HEK293 (cell line): ENCODE results near the gene RNF32.

Experiments
- GFI1B ChIP-seq: fragments of 450-650 bp; formaldehyde crosslinking; IDR thresholded peaks from 2 replicates; pipeline ENCODE4 v1.5.1; 2016; ENCODE audit warnings: missing biosample characterization, missing genetic modification characterization
- GLIS2 ChIP-seq: fragments of 450-650 bp; formaldehyde crosslinking; IDR thresholded peaks from 2 replicates; pipeline ENCODE4 v1.5.1; 2016; ENCODE audit warnings: missing biosample characterization, missing genetic modification characterization
- KLF9 ChIP-seq: fragments of 450-650 bp; formaldehyde crosslinking; IDR thresholded peaks from 2 replicates; pipeline ENCODE4 v1.5.1; 2016; ENCODE audit warnings: missing biosample characterization, missing genetic modification characterization, low read depth
- MZF1 ChIP-seq: fragments of 450-650 bp; formaldehyde crosslinking; IDR thresholded peaks from 2 replicates; pipeline ENCODE4 v1.5.1; 2017; ENCODE audit warnings: missing biosample characterization, missing genetic modification characterization, borderline replicate concordance
- REPIN1 ChIP-seq: fragments of 450-650 bp; formaldehyde crosslinking; IDR thresholded peaks from 2 replicates; pipeline ENCODE4 v1.5.1; 2017; ENCODE audit warnings: missing biosample characterization, missing genetic modification characterization, low read depth
- SP2 ChIP-seq: fragments of 450-650 bp; formaldehyde crosslinking; IDR thresholded peaks from 2 replicates; pipeline ENCODE4 v1.5.1; 2016; ENCODE audit warnings: missing biosample characterization, missing genetic modification characterization
- ZBTB48 ChIP-seq: fragments of 450-650 bp; formaldehyde crosslinking; IDR thresholded peaks from 2 replicates; pipeline ENCODE4 v1.5.1; 2016; ENCODE audit warnings: missing biosample characterization, missing genetic modification characterization
- ZBTB8A ChIP-seq: fragments of 450-650 bp; formaldehyde crosslinking; IDR thresholded peaks from 2 replicates; pipeline ENCODE4 v1.5.1; 2016; ENCODE audit warnings: missing biosample characterization, missing genetic modification characterization
- ZEB2 ChIP-seq: fragments of 450-650 bp; formaldehyde crosslinking; IDR thresholded peaks from 2 replicates; pipeline ENCODE4 v1.5.1; 2016; ENCODE audit warnings: missing biosample characterization, missing genetic modification characterization
- ZFP3 ChIP-seq: fragments of 450-650 bp; formaldehyde crosslinking; IDR thresholded peaks from 2 replicates; pipeline ENCODE4 v1.5.1; 2016; ENCODE audit warnings: low read depth, missing biosample characterization, missing genetic modification characterization
- ZFP69B ChIP-seq: fragments of 450-650 bp; formaldehyde crosslinking; IDR thresholded peaks from 2 replicates; pipeline ENCODE4 v1.5.1; 2016; ENCODE audit warnings: missing biosample characterization, missing genetic modification characterization
- ZNF10 ChIP-seq: fragments of 450-650 bp; formaldehyde crosslinking; IDR thresholded peaks from 2 replicates; pipeline ENCODE4 v1.5.1; 2017; ENCODE audit warnings: missing biosample characterization, missing genetic modification characterization
- ZNF133 ChIP-seq: fragments of 450-650 bp; formaldehyde crosslinking; IDR thresholded peaks from 2 replicates; pipeline ENCODE4 v1.5.1; 2016; ENCODE audit warnings: missing biosample characterization, missing genetic modification characterization
- ZNF214 ChIP-seq: fragments of 450-650 bp; formaldehyde crosslinking; IDR thresholded peaks from 2 replicates; pipeline ENCODE4 v1.5.1; 2017; ENCODE audit warnings: missing biosample characterization, mild to moderate bottlenecking, missing genetic modification characterization, borderline replicate concordance
- ZNF366 ChIP-seq: fragments of 450-650 bp; formaldehyde crosslinking; conservative IDR thresholded peaks from 2 replicates; pipeline ENCODE4 v1.5.1; 2016; ENCODE audit warnings: missing biosample characterization, missing genetic modification characterization
- ZNF394 ChIP-seq: fragments of 450-650 bp; formaldehyde crosslinking; IDR thresholded peaks from 2 replicates; pipeline ENCODE4 v1.5.1; 2016; ENCODE audit warnings: missing biosample characterization, missing genetic modification characterization, mild to moderate bottlenecking, moderate library complexity, borderline replicate concordance
- ZNF510 ChIP-seq: fragments of 450-650 bp; formaldehyde crosslinking; IDR thresholded peaks from 2 replicates; pipeline ENCODE4 v1.5.1; 2018; ENCODE audit warnings: mild to moderate bottlenecking, missing genetic modification characterization, missing biosample characterization; ENCODE audit not compliant: insufficient replicate concordance
- ZNF548 ChIP-seq: fragments of 450-650 bp; formaldehyde crosslinking; IDR thresholded peaks from 2 replicates; pipeline ENCODE4 v1.5.1; 2016; ENCODE audit warnings: missing biosample characterization, missing genetic modification characterization
- ZNF549 ChIP-seq: fragments of 450-650 bp; IDR thresholded peaks from 2 replicates; pipeline ENCODE4 v1.5.1; 2018; ENCODE audit warnings: missing biosample characterization, missing genetic modification characterization, mild to moderate bottlenecking, inconsistent platforms, moderate library complexity
- ZNF600 ChIP-seq: fragments of 450-650 bp; formaldehyde crosslinking; IDR thresholded peaks from 2 replicates; pipeline ENCODE4 v1.5.1; 2016; ENCODE audit warnings: missing biosample characterization, missing genetic modification characterization
- ZNF610 ChIP-seq: fragments of 450-650 bp; formaldehyde crosslinking; IDR thresholded peaks from 2 replicates; pipeline ENCODE4 v1.5.1; 2016; ENCODE audit warnings: missing biosample characterization, missing genetic modification characterization, borderline replicate concordance
- ZNF629 ChIP-seq: fragments of 450-650 bp; formaldehyde crosslinking; IDR thresholded peaks from 2 replicates; pipeline ENCODE4 v1.5.1; 2017; ENCODE audit warnings: missing biosample characterization, missing genetic modification characterization
- ZNF777 ChIP-seq: fragments of 450-650 bp; formaldehyde crosslinking; IDR thresholded peaks from 2 replicates; pipeline ENCODE4 v1.5.1; 2017; ENCODE audit warnings: missing biosample characterization, missing genetic modification characterization, borderline replicate concordance
- ZNF785 ChIP-seq: fragments of 450-650 bp; formaldehyde crosslinking; IDR thresholded peaks from 2 replicates; pipeline ENCODE4 v1.5.1; 2016; ENCODE audit warnings: missing biosample characterization, missing genetic modification characterization
- ZNF791 ChIP-seq: fragments of 450-650 bp; formaldehyde crosslinking; IDR thresholded peaks from 2 replicates; pipeline ENCODE4 v1.5.1; 2016; ENCODE audit warnings: missing biosample characterization, missing genetic modification characterization
- ZXDB ChIP-seq: fragments of 450-650 bp; formaldehyde crosslinking; IDR thresholded peaks from 2 replicates; pipeline ENCODE4 v1.5.1; 2016; ENCODE audit warnings: missing biosample characterization, missing genetic modification characterization
- TF ChIP-seq, protein P1 (sequence below): fragments of 450-650 bp; formaldehyde crosslinking; IDR thresholded peaks from 2 replicates; pipeline ENCODE4 v1.5.1; 2016; ENCODE audit warnings: missing biosample characterization, missing genetic modification characterization
- TF ChIP-seq, protein P2 (sequence below): fragments of 450-650 bp; formaldehyde crosslinking; IDR thresholded peaks from 2 replicates; pipeline ENCODE4 v1.5.1; 2016; ENCODE audit warnings: missing biosample characterization, missing genetic modification characterization
- TF ChIP-seq, protein P3 (sequence below): fragments of 450-650 bp; formaldehyde crosslinking; IDR thresholded peaks from 2 replicates; pipeline ENCODE4 v1.5.1; 2016; ENCODE audit warnings: missing biosample characterization, missing genetic modification characterization
- TF ChIP-seq, protein P4 (sequence below): IDR thresholded peaks from 2 replicates; pipeline ENCODE4 v1.6.1; 2011; ENCODE audit warnings: mild to moderate bottlenecking, low read depth, low read length, borderline replicate concordance
- TF ChIP-seq, protein P5 (sequence below): fragments of 450-650 bp; formaldehyde crosslinking; IDR thresholded peaks from 2 replicates; pipeline ENCODE4 v1.5.1; 2016; ENCODE audit warnings: missing biosample characterization, missing genetic modification characterization

The RNF32 gene

DNA sequence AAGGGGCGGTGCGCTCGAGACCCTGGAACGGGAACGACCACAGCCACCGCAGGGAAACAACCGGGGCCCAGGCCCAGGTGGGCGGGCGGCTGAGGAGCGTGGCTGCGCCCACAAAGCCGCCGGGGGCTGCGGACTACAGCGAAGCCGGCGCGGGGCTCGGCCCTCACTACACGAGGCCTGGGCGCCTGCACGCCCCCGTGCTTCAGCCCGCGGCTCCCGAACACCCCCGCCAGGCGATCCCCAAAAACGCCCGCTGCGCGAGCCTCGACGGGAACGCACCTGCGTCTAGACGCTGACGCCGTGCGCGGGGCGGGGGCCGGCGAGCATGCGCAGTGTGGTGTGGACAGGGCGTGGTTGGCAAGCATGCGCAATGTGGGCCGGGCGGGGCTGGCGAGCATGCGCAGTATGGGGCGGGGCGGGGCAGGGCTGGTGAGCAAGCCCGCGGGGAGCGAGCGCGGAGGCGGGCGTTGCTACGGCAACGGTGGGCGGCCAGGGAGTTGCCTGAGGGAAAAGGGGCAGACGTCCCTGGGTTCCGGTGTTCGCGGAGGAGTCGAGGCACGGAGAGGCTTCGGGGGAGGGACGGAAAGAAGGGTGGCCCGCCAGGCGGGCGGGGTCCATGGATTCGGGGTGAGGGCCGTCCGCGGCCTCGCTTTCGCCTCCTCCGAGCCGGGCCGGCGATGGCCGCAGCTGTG, at the start of gene RNF32 (continued):
- TF ChIP-seq ZBTB8A (tag by site-specific recombination): peak; percentile 81
- no peak for TF ChIP-seq GFI1B
- TF ChIP-seq GLIS2 (tag by site-specific recombination): peak; percentile 58; the same call in 1 of the 2 replicates
- TF ChIP-seq, protein P1, sequence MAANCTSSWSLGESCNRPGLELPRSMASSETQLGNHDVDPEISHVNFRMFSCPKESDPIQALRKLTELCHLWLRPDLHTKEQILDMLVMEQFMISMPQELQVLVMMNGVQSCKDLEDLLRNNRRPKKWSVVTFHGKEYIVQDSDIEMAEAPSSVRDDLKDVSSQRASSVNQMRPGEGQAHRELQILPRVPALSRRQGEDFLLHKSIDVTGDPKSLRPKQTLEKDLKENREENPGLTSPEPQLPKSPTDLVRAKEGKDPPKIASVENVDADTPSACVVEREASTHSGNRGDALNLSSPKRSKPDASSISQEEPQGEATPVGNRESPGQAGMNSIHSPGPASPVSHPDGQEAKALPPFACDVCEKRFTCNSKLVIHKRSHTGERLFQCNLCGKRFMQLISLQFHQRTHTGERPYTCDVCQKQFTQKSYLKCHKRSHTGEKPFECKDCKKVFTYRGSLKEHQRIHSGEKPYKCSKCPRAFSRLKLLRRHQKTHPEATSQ (tag by site-specific recombination): 0 out of 2 replicates have a peak, but pooled peaks have one; percentile 17
- TF ChIP-seq SP2 (tag by site-specific recombination): peak; percentile 87
- TF ChIP-seq ZNF366 (tag by site-specific recombination): peak; percentile 55; the same call in 1 of the 2 replicates
- peak; percentile 66 for TF ChIP-seq ZXDB (tag by site-specific recombination)
- no peak for TF ChIP-seq ZNF548 (tag by site-specific recombination)
- TF ChIP-seq REPIN1 (tag by site-specific recombination): no peak
- TF ChIP-seq ZNF629 (tag by site-specific recombination): no peak
- TF ChIP-seq, protein P2, sequence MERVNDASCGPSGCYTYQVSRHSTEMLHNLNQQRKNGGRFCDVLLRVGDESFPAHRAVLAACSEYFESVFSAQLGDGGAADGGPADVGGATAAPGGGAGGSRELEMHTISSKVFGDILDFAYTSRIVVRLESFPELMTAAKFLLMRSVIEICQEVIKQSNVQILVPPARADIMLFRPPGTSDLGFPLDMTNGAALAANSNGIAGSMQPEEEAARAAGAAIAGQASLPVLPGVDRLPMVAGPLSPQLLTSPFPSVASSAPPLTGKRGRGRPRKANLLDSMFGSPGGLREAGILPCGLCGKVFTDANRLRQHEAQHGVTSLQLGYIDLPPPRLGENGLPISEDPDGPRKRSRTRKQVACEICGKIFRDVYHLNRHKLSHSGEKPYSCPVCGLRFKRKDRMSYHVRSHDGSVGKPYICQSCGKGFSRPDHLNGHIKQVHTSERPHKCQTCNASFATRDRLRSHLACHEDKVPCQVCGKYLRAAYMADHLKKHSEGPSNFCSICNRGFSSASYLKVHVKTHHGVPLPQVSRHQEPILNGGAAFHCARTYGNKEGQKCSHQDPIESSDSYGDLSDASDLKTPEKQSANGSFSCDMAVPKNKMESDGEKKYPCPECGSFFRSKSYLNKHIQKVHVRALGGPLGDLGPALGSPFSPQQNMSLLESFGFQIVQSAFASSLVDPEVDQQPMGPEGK (tag by site-specific recombination): peak; percentile 93
- TF ChIP-seq ZNF10 (tag by site-specific recombination): no peak
- TF ChIP-seq, protein P3, sequence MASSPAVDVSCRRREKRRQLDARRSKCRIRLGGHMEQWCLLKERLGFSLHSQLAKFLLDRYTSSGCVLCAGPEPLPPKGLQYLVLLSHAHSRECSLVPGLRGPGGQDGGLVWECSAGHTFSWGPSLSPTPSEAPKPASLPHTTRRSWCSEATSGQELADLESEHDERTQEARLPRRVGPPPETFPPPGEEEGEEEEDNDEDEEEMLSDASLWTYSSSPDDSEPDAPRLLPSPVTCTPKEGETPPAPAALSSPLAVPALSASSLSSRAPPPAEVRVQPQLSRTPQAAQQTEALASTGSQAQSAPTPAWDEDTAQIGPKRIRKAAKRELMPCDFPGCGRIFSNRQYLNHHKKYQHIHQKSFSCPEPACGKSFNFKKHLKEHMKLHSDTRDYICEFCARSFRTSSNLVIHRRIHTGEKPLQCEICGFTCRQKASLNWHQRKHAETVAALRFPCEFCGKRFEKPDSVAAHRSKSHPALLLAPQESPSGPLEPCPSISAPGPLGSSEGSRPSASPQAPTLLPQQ: peak; percentile 77
- TF ChIP-seq ZNF394 (tag by site-specific recombination): no peak
- no peak for TF ChIP-seq ZNF133 (tag by site-specific recombination)
- peak; percentile 64; the same call in 1 of the 2 replicates for TF ChIP-seq MZF1 (tag by site-specific recombination)
- TF ChIP-seq ZBTB48 (tag by site-specific recombination): peak; percentile 81
- TF ChIP-seq ZEB2 (tag by site-specific recombination): peak; percentile 88; the same call in 1 of the 2 replicates
- 0 out of 2 replicates have a peak, but pooled peaks have one; percentile 34 for TF ChIP-seq ZFP69B (tag by site-specific recombination)
- TF ChIP-seq ZNF510 (tag by site-specific recombination): no peak
- no peak for TF ChIP-seq ZNF610 (tag by site-specific recombination)
- TF ChIP-seq ZNF549 (tag by site-specific recombination): peak; percentile 16; the same call in 1 of the 2 replicates
- peak; percentile 59 for TF ChIP-seq KLF9 (tag by site-specific recombination)
- TF ChIP-seq, protein P4, sequence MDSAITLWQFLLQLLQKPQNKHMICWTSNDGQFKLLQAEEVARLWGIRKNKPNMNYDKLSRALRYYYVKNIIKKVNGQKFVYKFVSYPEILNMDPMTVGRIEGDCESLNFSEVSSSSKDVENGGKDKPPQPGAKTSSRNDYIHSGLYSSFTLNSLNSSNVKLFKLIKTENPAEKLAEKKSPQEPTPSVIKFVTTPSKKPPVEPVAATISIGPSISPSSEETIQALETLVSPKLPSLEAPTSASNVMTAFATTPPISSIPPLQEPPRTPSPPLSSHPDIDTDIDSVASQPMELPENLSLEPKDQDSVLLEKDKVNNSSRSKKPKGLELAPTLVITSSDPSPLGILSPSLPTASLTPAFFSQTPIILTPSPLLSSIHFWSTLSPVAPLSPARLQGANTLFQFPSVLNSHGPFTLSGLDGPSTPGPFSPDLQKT: no peak
- no peak for TF ChIP-seq ZNF785 (tag by site-specific recombination)
- TF ChIP-seq ZNF600 (tag by site-specific recombination): no peak
- TF ChIP-seq, protein P5, sequence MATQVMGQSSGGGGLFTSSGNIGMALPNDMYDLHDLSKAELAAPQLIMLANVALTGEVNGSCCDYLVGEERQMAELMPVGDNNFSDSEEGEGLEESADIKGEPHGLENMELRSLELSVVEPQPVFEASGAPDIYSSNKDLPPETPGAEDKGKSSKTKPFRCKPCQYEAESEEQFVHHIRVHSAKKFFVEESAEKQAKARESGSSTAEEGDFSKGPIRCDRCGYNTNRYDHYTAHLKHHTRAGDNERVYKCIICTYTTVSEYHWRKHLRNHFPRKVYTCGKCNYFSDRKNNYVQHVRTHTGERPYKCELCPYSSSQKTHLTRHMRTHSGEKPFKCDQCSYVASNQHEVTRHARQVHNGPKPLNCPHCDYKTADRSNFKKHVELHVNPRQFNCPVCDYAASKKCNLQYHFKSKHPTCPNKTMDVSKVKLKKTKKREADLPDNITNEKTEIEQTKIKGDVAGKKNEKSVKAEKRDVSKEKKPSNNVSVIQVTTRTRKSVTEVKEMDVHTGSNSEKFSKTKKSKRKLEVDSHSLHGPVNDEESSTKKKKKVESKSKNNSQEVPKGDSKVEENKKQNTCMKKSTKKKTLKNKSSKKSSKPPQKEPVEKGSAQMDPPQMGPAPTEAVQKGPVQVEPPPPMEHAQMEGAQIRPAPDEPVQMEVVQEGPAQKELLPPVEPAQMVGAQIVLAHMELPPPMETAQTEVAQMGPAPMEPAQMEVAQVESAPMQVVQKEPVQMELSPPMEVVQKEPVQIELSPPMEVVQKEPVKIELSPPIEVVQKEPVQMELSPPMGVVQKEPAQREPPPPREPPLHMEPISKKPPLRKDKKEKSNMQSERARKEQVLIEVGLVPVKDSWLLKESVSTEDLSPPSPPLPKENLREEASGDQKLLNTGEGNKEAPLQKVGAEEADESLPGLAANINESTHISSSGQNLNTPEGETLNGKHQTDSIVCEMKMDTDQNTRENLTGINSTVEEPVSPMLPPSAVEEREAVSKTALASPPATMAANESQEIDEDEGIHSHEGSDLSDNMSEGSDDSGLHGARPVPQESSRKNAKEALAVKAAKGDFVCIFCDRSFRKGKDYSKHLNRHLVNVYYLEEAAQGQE (tag by site-specific recombination): no peak
- peak; percentile 98 for TF ChIP-seq ZFP3 (tag by site-specific recombination)
- TF ChIP-seq ZNF777 (tag by site-specific recombination): peak; percentile 24; the same call in 1 of the 2 replicates
- no peak for TF ChIP-seq ZNF791
- no peak for TF ChIP-seq ZNF214 (tag by site-specific recombination)
